NCI-H1694 treated with DMSO at 0.1 percent for 48 hours (cell line): ENCODE measurements around the gene GAS2.
A peak's percentile ranks its signal among the peaks of the same experiment; 100 is the strongest.
"Not testable (repeated sequence)": the region's sequence is repeated elsewhere in the genome, so short reads cannot be mapped to it uniquely, and the experiment has no call there.

Experiments
- DNase-seq: peaks from one replicate; lab custom pipeline; 2025; lab: John Stamatoyannopoulos, UW

The GAS2 gene

DNA sequence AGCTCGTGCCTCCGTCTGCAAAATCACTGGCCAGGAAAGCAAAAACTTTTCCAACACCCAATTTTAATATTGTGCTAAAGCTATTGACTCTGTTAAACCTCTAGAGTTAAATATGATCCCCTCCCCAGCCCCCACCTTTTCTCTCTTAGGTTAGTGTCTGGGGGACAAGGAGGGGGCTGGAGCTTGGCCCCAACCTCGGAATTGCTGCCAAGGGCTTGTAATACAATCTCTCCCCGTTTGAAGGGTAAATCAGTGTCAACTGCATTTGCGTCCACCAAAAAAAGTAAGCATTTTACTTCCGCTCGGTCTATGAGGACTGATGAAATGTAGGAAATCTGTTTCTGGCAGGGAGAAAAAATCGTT lies at the start of gene GAS2:
GAS2 (plus strand) TSS at position 287 of the 363 bp plus-strand sequence. CDS start 8,259 bp downstream, outside the sequence.
- DNase-seq = no peak

DNA sequence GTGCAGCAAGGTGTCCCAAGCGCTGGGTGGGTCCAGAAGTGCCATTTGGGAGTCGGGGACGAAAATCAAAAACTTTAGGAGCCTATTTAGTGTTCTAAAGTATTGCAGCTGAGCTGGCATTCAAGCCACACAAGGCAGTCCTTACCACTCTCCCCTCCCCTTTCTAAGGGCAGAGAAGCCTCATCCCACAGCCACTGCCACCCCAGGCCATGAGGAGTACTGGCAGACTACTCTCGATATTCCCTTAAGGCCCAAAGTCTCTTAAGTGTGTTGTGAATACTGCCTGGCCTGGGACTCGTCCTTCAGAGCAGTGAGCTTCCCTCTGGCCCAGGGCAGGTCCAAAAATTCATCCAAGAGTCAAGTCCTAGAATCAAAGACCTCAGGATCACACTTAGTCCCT lies 48.5 kb upstream of the GAS2 start:
- no peak for DNase-seq

DNA sequence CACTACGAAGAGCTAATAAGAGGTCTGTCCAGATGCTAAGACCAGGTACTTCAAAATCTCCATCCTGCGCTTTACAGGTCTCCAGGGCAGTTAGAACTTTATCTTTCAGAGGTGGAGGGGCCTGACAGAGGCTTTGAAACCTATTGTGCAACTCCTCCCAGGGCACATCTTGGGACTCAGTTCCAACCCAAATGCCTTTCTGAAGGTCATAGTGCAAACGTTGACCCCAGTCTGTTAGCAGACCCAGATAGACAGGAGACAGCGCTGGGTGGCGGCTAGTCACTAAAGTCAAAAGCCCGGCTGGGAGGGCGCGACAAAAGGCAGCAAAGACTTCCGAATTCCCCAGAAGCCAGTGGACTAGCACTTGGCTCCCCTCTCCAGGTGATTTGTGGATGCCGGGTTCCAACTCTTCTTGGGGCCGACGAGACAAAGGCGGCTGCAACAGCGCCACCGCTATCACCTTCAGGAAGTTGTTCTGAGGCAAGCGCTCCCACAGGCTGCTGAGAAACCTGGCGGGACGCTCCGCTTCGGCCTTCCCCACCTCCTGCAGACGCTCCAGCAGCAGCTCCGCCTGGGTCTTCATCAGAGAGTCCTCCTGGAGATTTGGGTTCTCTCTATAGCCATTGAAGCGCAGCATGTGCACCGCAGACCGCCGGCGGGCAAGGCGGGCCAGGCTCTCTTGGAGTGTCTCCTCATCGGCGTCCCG lies 41.5 kb upstream of the GAS2 start:
- DNase-seq = peak; percentile 59

DNA sequence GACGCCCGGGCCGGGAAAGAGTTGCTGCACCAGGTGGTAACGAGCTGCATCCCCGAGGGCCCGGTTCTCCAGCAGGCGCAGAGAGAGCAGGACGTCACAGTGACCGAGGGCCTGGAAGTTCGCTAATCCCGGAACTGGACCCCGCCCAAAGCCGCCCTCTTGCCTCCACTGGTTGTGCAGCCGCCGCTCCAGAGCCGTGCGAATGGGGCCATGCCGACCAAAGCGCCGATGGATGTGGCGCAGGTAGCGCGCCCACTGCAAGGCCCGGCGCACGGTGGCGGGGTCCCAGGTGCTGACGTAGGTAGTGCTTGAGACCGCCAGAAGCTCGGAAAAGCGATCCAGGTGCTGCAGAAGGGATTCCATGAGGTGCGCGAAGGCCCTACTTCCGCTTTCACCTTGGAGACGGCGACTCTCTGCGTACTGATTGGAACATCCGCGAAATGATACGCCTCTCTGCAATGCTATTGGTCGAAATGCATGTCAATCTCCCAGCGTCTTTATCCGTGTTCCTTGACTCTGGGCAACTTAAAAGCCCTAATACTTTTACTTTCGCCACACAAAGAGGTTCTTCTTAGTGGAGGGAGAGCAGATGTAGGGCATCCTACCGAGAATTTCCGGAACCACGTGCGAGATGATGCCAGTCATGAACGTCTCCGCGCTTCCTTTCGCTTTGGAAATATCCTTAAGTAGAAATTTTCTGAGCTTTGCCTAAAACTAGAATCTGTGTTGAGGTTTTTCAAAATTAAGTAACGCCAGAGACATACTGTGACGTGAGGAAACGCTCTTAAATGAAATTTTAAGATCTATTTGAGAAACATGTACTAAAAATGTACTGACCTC lies 40.7 kb upstream of the GAS2 start, which contains the start of gene FANCF:
FANCF (minus strand) TSS at position 376 of the 840 bp plus-strand sequence; CDS start at position 363, 13 bp downstream.
- peak; percentile 89 for DNase-seq

DNA sequence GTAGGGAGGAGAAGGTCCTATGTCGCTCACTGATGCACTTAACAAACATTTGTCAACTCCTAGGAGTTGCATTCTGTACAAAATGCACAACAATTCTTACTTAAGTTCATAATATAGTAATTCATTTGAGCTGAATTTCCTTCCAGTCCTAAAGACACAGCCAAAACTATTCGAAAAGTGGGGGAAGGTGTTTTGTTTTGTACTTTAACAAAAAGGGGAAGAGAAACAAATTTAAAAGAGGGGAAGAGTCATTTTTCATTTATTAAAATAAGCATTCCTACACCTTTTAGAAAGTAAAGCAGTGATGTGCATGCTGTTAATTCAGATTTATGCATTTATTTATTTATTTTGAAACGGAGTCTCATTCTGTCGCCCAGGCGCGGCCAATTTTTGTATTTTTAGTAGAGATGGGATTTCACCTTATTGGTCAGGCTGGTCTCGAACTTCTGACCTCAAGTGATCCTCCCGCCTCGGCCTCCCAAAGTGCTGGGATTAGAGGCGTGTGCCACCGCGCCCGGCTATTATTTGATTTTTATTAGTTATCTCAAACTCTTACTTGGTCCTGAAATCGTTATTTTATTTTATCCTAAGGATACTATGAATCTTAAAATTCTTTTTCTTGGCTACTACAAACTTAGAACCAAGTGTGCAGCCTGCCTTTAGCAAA lies 39.7 kb upstream of the GAS2 start:
- no peak for DNase-seq

DNA sequence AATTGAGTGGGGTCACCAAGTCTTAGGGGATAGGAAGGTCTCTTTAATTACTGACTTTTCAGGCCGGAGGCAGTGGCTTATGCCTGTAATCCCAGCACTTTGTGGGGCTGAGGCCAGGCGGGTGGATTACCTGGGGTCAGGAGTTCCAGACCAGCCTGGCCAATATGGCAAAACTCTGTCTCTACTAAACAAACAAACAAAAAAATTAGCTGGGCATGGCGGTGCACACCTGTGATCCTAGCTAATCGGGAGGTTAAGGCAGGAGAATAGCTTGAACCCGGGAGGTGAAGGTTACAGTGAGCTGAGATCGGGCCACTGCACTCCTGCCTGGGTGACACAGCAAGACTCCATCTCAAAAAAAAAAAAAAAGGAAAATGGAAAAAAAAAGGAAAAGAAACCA lies 39.0 kb upstream of the GAS2 start:
- no peak for DNase-seq

DNA sequence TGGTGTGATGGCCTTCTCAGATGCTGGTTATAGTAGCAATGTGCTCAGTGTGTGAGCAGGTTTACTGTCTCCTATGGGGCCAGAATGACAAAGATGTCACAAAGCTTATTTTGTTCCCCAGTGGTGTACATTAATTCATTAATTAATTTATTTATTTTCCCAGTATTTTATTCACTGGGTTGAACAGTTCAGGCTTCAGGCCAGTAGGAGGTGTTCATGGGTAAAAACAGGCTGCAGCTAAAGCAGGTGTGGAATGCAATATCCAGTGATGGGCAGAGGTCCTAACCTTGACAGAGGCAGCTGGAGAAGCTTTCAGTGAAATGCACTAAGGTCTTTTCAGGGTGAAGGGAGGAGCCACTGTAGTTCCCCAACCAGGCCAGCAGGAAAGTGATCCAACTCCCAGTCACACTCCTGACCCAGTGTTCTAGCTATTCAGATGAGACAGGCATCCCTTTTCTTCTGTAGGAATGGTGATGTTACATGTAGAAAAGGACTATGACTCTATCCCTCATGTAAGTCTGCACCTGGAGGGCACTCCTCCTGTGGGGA lies 33.0 kb upstream of the GAS2 start:
- no peak for DNase-seq

DNA sequence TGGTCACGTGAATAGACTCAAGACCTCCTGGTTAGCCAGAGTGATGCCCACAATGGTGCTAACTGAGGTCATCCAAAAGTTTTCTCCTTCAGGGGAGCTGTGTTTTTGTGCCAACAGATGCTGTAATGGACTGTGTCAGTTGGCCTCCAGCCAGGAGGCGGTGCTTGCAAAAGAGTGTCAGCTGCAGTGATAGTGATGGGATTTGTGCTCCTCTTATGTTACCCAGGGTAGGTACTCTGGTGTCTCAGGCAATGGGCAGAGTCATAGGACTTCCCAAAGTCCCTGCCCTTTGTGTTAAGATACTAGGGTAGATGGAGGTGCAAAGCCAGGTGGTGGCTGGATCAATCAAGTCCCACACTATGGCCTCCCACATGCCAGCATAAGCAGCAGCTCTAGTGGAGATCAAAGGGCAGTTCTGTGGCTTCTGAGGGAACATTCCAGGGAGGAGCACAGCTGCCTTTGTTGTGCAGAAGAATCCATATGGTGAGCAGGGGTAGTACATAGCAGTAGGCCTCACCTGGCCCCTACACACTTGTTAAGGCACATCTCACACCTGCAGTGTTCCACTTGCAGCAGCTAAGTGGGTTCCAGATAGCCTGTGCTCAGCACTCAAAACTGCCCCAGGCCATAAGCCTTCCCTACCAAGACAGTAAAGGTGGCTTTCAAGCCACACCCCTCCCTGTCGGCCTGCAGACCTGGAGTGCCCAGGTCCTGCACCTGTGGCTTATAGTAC lies 31.3 kb upstream of the GAS2 start:
- DNase-seq = no peak

DNA sequence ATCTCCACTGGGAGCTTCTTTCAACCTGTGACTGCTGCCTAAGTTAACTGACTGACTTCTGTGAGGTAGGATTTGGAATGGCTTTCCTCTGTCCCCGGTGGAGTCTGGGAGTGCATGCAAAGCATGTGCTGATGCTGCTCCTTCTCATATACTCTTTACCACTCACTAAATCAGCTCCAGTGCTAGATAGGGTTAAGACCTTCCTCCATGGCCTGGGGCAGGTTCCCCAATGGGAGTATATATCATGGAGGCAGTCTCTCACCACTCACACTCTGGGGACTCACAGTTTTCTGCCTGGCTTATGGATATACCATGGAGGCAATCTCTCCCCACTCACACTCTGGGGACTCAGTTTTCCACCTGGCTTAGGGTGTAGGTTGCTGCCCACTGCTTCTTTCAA lies 30.7 kb upstream of the GAS2 start:
- no peak for DNase-seq

DNA sequence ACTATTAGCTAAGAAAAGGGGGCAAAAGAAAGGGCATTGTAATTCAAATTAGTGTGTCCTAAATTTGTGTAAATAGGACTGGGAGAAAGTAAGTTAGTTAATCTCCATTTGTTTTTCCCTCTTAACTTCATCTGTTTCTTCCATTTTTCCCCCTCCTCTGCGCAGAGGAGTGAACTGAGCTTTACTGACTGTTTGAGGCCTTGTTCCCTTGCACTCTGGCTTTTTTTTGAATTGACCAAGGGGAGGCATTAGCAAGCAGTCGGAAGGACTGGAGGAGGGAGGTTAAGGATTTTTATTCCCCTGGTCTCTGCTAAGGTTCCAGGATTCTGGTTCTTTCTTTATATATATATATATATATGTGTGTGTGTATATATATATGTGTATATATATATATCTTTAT lies 25.5 kb upstream of the GAS2 start:
- no peak for DNase-seq

DNA sequence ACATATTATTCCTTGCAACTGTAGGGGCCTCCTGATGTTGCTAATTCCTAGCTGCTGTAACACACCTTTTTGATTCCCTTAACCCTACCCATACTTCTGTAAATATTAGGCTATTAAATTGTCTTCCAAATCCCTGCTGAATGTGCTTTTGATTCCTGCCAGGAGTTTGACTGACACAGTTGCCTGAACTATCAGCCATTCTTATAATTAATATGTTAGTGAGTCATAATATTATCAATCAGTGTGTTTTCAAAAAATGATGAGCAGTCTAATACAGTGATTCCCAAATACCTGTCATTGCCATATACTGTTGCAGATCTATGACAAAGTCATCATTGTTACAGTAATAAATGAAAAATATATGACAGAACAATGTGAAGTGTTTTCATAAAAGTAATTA lies 24.9 kb upstream of the GAS2 start:
- DNase-seq = no peak

DNA sequence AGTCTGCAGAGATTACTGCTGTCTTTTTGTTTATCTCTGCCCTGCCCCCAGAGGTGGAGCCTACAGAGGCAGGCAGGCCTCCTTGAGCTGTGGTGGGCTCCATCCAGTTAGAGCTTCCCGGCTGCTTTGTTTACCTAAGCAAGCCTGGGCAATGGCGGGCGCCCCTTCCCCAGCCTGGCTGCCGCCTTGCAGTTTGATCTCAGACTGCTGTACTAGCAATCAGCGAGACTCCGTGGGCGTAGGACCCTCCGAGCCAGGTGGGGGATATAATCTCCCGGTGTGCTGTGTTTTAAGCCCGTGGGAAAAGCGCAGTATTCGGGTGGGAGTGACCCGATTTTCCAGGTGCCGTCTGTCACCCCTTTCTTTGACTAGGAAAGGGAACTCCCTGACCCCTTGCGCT lies 14.1 kb upstream of the GAS2 start:
- DNase-seq = not testable (repeated sequence)

DNA sequence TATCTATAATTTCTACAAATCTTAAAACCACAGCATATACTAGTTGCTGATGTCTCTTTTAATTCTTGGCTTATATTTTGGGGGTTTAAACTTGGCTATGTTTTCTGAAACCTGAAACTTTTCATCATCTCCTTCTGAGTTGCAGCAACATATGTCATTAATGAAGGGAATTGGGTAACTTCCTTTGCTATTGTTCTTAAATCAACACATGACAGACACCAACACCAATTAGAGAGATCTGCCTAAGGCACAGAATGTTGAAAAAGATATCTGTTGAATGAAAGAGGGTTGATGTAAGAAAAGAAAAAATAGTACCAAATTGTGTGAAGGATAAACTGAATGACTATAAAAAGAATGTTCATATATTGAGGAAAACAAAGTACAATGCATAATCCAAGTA lies 10.3 kb upstream of the GAS2 start:
- no peak for DNase-seq

DNA sequence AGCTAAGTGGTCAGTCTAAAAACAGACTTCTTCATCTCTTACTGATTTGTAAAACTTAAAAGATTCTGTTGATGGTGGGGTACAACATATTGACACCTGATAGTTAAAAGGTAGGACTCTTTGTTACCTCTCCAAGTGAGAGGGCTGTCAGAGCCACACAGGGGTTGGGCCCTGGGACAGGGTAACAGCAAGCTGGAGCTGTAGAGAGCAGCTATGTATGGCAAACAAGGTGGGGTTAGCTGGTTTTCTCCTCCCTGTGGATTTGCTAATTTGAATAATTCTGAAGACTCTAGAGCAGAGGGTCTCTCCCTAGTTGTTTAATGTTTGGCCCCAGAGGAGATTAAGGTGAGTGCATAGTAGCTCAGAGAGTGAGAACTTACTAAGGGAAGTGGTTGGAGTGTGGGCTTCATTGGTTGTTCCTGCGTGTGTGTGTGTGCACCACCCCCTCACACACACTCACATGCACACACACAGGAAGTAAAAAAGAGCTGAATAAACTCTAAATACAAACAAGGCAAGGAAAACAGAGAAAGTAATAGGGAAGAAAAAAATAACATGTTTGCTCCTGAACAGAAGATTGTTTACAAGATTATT lies 9.2 kb upstream of the GAS2 start:
- no peak for DNase-seq

DNA sequence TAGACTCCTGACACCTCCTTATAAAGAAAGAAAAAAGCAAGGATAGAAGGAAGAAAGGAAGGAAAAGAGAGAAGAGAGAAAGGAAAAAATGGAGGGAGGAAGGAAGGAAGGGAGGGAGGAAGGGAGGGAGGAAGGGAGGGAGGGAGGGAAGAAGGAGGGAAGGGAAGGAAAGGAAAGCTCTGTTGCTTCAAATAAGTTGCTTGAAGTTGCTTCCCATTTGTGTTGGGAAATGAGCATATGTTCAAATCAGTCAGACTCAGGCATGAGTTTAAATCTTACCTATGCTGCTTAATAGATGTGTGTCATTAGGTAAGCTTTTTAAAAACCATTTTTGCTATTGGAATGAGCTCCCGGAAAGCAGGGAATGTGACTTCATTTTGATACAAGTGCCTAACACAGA lies 6.6 kb upstream of the GAS2 start:
- DNase-seq = no peak

DNA sequence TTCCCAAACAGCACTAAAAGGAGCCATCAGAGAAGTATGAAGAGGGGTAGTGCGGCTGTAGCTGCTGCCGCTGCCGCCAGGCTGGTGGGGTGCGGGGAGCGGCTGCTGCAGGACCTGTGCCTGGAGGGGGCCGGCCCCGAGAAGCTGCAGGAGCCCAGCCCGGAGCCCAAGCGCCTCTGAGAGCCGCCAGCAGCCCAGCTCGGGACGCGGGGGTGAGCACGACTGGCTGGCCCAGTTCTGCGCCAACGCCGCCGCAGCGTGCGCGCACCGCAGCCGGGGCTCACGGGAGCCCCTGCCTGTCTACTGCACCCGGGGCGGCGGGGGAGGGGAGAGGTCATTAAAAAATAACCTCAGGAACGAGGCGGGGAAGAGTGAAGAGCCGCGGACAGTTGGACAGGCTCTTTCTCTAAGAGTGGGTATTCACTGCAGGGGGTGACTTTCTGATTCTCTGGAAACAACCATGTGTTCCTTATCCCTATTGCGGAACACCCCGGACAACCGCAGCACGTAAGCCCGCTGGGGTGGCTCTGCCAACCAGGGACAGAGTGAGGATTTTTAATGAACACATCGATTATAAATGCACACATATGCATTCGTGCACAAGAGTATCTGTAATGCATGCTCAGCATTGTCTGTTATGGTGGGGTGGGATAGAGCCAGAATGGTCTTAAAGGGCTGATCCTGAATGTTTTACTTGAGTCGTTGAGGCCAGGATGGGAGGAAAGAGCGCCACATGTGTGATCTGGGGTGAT lies 453 bp downstream of the GAS2 start:
- DNase-seq = peak; percentile 50

DNA sequence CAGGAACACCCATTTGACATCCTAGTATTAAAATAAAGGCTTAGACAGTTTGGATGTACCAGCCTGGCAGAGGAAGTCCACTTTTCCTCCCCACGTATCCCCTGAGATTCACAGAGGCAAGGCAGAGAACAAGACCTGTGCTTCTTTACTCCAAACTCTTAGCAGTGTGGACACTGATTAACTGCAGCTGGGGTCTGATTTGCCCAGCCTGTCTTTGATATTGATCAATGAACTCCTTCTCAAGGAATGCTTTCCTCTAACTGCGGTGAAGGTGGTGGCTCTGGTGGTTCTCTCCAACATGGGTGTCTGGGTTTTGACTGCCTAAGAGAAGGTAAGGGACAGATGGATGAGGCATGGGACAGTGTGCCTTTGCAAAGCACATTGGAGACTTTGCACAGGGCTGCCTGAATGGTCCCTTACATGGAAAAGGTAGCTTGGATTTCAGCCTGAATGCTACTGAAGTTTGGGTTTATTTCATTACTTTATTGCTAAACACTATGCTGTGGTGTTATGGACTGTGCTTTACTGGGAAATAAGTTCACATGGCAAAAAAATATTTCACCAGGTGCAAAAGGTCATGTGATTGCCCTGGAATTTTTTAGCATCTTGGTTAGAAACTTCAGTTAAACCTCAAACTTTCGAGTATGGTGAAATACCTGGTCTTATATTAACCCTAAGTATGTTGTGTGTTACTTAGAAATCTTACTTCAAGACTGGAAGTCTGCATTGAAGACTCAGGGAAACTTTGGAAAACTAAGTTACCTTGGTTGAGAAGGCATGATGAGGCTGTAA lies 1.8 kb downstream of the GAS2 start:
- DNase-seq = no peak

DNA sequence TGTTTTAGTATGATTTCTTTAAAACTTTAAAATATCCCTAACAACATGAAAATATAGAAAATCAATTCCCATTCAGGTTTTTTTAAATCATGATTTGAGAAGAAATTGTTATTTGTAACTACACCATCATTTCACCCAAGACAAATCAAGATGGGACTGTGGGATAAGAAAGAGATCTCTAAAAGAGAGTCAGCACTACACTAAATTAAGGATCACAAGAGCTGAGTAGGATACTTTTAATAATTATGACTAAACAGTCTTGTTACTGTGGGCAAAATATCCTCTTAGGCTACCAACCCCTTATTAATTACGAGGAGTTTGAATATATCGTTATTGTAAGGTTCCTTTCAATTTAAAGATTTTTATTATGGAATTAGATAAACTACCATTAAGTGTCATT lies 3.0 kb downstream of the GAS2 start:
- no peak for DNase-seq

DNA sequence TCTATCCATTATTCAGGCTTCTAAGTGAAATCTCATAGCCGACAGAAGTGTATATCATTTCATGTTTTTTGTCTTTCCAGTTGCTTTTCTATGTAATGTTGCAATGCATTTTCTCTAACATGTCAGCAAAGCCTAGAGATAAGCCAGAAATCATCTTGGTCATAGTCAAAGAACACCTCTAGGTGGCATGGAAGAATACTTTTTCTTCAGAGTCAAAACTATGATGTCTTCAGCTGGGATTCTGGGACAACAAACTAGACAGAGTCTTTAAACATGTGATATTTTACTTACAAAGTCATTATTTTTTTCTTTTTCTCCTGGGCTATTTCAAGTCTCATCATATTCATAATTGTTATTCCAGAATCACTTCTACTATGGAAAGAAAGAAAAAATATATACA lies 4.4 kb downstream of the GAS2 start:
- DNase-seq = no peak

DNA sequence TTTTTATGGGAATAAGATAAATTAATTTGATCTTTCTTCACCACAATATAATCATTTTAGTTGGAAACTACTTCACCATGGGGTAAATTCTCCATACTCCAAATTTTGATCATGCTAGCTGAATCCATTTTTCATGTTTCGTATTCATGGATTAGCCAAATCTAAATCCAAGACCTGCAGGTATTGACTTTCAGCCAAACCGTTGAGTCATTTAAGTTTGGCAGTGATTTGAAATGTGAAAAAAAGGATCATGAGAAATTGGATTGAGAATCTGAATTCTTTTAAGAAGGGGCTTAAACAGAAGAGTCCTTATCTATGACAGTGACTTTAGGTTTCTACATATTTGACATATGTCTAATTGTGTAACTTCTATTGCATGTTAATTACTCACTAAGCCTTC lies 5.3 kb downstream of the GAS2 start:
- DNase-seq = no peak
